ENCODE measurements around the gene SRSF1.
"Not testable (repeated sequence)": the region's sequence is repeated elsewhere in the genome, so short reads cannot be mapped to it uniquely, and the experiment has no call there.

The SRSF1 gene

GRCh38 chr17:57988301-57989250, 18.5 kb downstream of the SRSF1 start:
- TF ChIP-seq POLR2A (IDR thresholded peaks at IDR 0.05; ENCODE audit: low read depth, low read length): peak; percentile 81
- no peak for FAIRE-seq
- peak; percentile 90 for DNase-seq (ENCODE audit: insufficient read length, low spot score)

- DNase-seq (ENCODE audit: insufficient read length, low spot score) (peak; percentile 76), FAIRE-seq (no peak)
- TF ChIP-seq POLR2A (IDR thresholded peaks at IDR 0.05; ENCODE audit: low read depth, low read length): peak; percentile 40; the same call in 1 of the 2 replicates
Measured at GRCh38 chr17:57987581-57988300, 19.3 kb downstream of the SRSF1 start, which contains the start of gene VEZF1. Gene VEZF1 (minus strand): TSS chr17:57988254. CDS start chr17:57988111, 143 bp downstream.

- FAIRE-seq: peak; percentile 30
- no peak for TF ChIP-seq POLR2A (IDR thresholded peaks at IDR 0.05; ENCODE audit: low read depth, low read length)
- no peak for DNase-seq (ENCODE audit: insufficient read length, low spot score)
Measured at GRCh38 chr17:57986841-57987580, 20.0 kb downstream of the SRSF1 start.

DNA sequence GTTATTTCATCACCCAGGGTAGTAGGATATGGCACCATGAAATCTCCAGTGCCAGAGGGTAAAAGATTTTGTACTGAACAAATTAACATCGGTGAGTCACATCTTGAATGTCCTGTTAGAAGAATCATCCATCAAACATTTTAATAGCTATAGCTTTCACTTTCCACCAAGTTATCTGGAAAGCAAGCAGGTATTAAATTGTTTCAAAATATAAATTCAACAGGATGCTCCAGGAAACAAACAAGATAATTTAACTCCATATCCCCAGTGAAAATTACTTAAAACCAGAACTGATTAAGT, 21.4 kb downstream of the SRSF1 start:
- DNase-seq (ENCODE audit: insufficient read length, low spot score) (peak; percentile 76), FAIRE-seq (peak; percentile 69)
- TF ChIP-seq POLR2A (IDR thresholded peaks at IDR 0.05; ENCODE audit: low read depth, low read length): no peak

- TF ChIP-seq POLR2A (IDR thresholded peaks at IDR 0.05; ENCODE audit: low read depth, low read length): no peak
- FAIRE-seq (no peak), DNase-seq (ENCODE audit: insufficient read length, low spot score) (no peak)
Measured at GRCh38 chr17:57984936-57985674, 21.9 kb downstream of the SRSF1 start.

DNA sequence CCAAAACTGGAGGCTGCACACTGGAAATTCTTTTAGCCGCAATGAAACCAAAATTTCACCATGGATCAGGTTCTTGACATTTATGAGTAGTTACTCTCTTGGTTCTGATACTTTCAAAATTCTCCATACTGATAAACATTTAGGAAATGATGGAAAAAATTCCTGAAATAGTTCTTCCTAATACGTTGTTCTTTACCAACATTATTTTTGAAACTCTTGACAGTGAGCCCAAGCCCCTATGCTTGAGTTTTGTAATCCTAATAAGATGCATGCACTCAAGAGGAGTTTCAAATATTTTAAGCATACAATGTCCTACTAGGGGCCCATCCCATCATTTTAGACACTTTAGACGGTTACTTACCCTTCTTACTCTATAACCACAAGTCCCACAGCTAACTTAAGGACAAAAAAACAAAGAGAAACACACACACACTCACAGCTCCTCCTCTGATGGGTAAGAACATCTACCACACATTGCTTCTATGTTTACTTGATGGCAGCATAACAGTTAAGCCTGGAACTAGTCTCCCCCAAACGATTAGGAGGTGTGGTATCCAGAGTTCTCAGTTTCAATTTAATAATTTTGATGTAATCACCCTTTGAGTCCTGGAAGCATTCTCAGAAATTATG, 22.7 kb downstream of the SRSF1 start:
- no peak for TF ChIP-seq POLR2A (IDR thresholded peaks at IDR 0.05; ENCODE audit: low read depth, low read length)
- DNase-seq (ENCODE audit: insufficient read length, low spot score): no peak
- FAIRE-seq: peak; percentile 27

DNA sequence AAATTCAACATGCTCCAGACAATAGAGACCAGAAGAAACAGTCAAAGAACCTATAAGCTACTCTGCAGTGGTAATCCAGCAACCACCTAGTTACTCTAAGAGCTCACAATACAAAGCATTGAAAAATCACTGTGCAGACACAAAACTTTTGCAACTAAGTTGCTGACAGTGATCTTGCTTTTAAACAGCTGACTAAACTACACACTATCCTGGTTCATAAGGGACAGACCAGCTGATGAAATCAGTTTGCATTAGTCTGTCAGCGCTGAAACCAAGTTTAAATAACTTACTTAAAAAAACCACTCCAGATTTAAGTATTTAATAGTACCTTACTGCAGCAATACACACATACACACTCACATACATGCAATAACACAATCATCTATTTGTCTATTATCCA, 23.6 kb downstream of the SRSF1 start:
- DNase-seq (ENCODE audit: insufficient read length, low spot score) (no peak), FAIRE-seq (no peak)
- TF ChIP-seq POLR2A (IDR thresholded peaks at IDR 0.05; ENCODE audit: low read depth, low read length): no peak

DNA sequence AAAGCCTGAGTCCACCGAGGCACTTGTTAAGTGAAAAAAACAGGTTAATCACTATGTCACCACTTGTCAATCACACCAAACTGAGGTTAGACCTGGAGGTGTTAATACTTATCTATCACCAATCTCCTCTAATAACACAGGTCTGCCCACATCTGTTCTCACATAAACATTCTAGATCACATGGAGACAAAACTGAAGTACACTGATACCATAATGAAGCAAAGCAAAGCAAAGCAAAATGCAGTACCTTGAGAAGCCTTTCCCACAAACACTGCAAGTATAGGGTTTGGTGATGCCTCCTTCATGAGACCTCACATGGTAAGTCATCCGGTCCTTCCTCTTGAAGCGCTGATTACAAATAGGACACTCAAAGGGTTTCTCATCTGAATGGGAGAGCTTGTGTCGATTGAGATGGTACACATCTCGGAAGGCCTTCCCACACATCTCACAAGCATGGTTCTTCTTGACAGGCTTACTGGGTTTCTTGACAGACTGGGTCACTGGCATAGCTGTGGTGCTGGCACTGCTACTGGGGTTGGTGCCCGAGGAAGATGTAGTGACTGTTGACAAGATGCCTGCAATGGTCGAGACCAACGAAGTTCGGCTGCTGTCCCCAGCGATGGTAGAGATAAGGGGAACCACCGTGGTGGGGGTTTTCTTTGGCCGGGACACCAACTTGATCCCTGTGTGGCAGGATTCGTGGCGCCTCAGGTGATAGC, 24.4 kb downstream of the SRSF1 start:
- TF ChIP-seq POLR2A (IDR thresholded peaks at IDR 0.05; ENCODE audit: low read depth, low read length): no peak
- no peak for DNase-seq (ENCODE audit: insufficient read length, low spot score)
- peak; percentile 11 for FAIRE-seq

- FAIRE-seq (no peak), DNase-seq (ENCODE audit: insufficient read length, low spot score) (no peak)
- TF ChIP-seq POLR2A (IDR thresholded peaks at IDR 0.05; ENCODE audit: low read depth, low read length): no peak
Measured at GRCh38 chr17:57980522-57980921, 26.5 kb downstream of the SRSF1 start.

DNA sequence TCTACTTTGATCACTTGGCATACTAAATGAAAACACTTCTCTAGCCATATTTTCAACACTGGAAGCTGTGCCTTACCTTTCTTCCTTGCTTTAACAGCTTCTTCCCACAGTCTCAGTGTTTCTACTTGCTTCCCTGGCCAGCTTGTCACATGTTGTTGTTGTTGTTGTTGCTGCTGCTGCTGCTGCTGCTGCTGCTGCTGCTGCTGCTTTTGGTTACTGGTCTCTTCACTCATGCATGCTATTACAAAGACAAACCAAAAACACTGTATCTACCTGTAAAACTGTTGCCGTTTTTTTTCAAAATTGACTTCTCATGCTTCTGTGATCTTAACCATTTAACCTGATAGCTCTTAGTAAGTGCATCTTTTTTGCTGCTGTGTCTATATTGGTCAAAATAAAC, 28.0 kb downstream of the SRSF1 start:
- no peak for FAIRE-seq
- DNase-seq (ENCODE audit: insufficient read length, low spot score): no peak
- no peak for TF ChIP-seq POLR2A (IDR thresholded peaks at IDR 0.05; ENCODE audit: low read depth, low read length)

DNA sequence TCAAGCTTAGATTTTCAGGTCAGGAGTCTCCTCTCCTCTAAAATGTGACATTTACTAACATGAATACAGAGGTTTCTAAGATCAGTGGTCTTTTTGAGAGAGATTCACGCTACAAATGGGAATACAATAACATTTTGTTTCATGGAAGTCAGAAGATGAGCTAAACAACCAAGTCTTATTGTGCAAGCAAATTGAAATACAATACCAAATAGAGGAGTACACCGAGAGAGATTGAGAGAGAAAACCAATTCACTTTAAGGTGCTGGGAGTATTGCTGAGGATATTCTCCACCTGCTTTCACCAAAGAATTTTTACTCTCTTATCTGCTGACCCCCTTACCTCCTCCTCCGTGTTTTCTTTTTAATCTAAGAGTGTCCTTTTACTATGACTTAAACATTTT, 30.5 kb downstream of the SRSF1 start:
- FAIRE-seq (no peak), DNase-seq (ENCODE audit: insufficient read length, low spot score) (no peak)
- TF ChIP-seq POLR2A (IDR thresholded peaks at IDR 0.05; ENCODE audit: low read depth, low read length): no peak

DNA sequence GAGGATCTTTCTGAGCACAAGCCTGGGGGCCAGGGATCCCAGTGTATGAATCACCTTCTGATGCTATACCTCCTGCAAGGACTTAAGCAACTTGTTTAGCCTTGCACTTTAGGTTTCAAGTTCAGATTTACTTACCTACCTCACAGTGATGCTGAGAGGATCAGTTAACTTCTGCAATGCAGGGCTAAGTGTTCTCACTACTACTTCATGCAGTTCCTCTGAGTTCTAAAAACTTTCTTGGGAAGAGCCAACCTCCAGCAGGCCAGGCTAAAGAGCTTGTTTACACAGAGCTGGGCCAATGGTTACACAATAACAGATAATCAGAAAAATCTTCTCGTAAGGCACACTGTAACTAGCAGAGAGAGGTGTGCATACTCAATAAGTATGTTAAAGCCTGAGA, 32.0 kb downstream of the SRSF1 start:
- FAIRE-seq (peak; percentile 15), DNase-seq (ENCODE audit: insufficient read length, low spot score) (no peak)
- no peak for TF ChIP-seq POLR2A (IDR thresholded peaks at IDR 0.05; ENCODE audit: low read depth, low read length)

GRCh38 chr17:57974053-57974824, 32.8 kb downstream of the SRSF1 start:
- FAIRE-seq: not testable (repeated sequence)

More at GRCh38 chr17:57974053-57974824, 32.8 kb downstream of the SRSF1 start:
- DNase-seq (ENCODE audit: insufficient read length, low spot score): not testable (repeated sequence)
